PFSK-1 (cell line): ENCODE measurements around the gene TSEN34.

Experiments
- POLR2AphosphoS5 ChIP-seq: IDR thresholded peaks from 2 replicates; pipeline ENCODE4 v1.6.1; 2012; ENCODE audit warnings: low read depth, mild to moderate bottlenecking, control low read depth, low read length, moderate library complexity
- REST ChIP-seq, 2 experiments: IDR thresholded peaks; 2 replicates each; pipeline versions ENCODE4 v1.6.1 to v1.8.0; 2011 to 2012; ENCODE audit warnings: low read depth in 2 of 2, low read length in 2 of 2, control low read depth in 1 of 2, inconsistent platforms in 1 of 2, mild to moderate bottlenecking in 1 of 2, moderate library complexity in 1 of 2; ENCODE audit not compliant: insufficient read depth in 1 of 2

GRCh38 chr19:54211235-54211634 is 20.1 kb downstream of the TSEN34 start:
- TF ChIP-seq POLR2AphosphoS5, result no peak; the same call in 1 of the 2 replicates
- no peak for TF ChIP-seq REST (IDR thresholded peaks at IDR 0.05; ENCODE audit: insufficient read depth in 1 of 2, low read depth in 2 of 2, low read length in 2 of 2)
